ENCODE data around the gene DHRS2.

GRCh38 chr14:23645504-23645811 lies 9.3 kb downstream of the DHRS2 start:
- TF ChIP-seq POLR2AphosphoS5 (IDR thresholded peaks at IDR 0.05; ENCODE audit: low read length), result no peak
- TF ChIP-seq SMC3 (IDR thresholded peaks at IDR 0.05; ENCODE audit: borderline replicate concordance, low read length), result no peak

All from GM12878 (cell line).